Tongue (tissue), 2 donors: ENCODE measurements around the gene DUSP16. TPM values are rescaled to one million over a fixed set of nuclear protein-coding genes. Genes with fewer than 3 reads are reported as not detected.

Source experiments
- DNase-seq: peaks from one replicate; pipeline ENCODE4 v3.0.0-alpha.2; 2015
- total RNA-seq: library from RNA; depleted of rRNA; stranded (reverse); fragments of >200 nt; gene quantifications from one replicate; pipeline ENCODE4 v1.2.3, GENCODE V29; 2014

DUSP16 gene
- total RNA-seq, 1 donor from 2014 or later = 30.1 TPM

GRCh38 chr12:12468575-12468974 is 94.1 kb downstream of the DUSP16 start:
- DNase-seq = no peak

GRCh38 chr12:12467688-12468261 is 94.9 kb downstream of the DUSP16 start:
- no peak for DNase-seq

GRCh38 chr12:12467264-12467663 is 95.4 kb downstream of the DUSP16 start:
- DNase-seq = no peak

DNA sequence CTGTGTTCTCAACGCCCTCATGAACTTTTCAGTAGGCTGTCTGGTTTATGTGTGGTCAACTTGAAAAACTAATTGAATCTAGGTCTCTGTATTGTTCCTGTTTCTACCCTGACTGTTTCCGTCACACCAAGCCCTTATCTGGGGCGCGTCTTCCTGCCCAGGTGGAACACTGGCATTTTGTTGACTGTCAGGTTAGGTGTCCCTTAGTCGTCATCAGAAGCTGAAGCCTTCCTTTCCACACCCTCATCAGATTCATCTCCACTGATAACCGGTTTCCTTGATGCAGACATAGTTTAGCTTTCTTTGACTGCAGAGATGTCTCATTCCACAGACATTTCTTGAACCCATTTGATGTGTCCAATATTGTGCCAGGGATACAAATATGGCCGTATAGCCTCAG is 96.5 kb downstream of the DUSP16 start:
- no peak for DNase-seq

- DNase-seq = no peak
These were observed 97.1 kb downstream of the DUSP16 start for GRCh38 chr12:12465522-12465921.

GRCh38 chr12:12461923-12462315 is 100.7 kb downstream of the DUSP16 start:
- no peak for DNase-seq

GRCh38 chr12:12460935-12461922 is 101.4 kb downstream of the DUSP16 start:
- DNase-seq = no peak

GRCh38 chr12:12456637-12457036 is 106.0 kb downstream of the DUSP16 start:
- no peak for DNase-seq

GRCh38 chr12:12454315-12454714 is 108.3 kb downstream of the DUSP16 start:
- DNase-seq = no peak

GRCh38 chr12:12453635-12454034 is 109.0 kb downstream of the DUSP16 start:
- DNase-seq = no peak

DNA sequence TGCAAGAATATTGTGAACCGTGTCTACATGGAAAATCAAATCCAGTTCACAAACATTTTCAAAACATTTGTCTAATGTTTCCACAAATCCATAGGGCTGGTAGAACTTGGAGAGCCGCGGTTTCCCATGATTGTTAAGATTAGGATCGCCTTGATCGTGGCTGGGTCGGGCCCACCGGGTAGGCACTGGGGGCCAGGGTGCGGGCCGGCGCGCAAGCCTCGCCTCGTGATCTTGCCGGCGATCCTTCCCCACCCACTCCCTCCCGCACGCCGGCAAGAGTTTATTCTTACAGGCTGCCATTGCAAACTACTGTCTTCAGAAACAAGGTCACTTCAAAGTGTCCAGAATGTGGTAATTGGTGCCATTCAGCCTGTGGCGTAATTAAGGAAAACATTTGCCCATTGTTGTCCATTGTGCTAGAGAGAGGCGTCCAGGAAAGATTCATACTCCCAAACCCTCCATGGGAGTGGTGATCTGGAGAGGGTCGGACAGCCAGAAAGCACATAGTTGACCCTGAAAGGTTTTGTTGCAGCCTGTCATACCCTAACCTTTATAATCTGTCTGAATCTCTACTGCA is 110.2 kb downstream of the DUSP16 start:
- no peak for DNase-seq

DNA sequence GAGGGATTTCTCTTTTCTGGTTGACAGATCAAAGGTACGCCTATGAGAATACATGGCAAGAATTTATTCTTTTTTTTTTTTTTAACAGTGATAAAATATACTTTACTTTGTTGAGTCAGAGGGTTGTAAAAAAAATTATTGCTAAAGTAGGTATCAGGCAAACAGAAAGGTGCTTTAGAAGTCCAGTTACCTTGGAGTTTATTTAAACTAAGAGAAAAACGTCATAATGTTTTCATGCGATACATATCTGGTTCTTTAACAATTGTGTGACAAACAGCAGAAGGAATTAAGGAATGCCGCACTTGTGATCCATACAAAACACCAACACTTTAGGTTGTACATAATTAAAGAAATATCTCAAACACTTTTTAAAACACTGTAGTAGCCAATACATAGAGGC is 111.6 kb downstream of the DUSP16 start:
- DNase-seq = no peak

DNA sequence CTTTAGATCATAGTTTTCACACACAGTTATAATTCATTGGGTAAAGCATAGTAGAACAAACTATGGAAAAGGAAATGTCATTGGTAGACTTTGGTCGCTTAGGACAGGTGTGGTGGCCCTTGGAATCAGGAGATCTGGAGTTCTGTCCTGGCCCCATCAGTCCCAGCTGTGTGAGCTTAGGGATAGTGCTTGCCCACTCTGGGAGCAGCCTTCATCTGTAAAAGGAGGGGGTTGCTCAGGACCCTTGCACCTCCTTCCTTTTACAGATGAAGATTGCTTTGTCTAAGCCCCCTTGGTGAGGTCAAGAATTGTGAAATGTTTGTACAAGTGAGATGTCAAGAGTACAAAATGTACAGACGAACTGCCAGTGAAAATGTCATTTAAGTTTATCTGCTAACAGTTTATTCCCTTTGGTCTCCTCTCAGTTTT is 112.6 kb downstream of the DUSP16 start:
- DNase-seq = no peak

DNA sequence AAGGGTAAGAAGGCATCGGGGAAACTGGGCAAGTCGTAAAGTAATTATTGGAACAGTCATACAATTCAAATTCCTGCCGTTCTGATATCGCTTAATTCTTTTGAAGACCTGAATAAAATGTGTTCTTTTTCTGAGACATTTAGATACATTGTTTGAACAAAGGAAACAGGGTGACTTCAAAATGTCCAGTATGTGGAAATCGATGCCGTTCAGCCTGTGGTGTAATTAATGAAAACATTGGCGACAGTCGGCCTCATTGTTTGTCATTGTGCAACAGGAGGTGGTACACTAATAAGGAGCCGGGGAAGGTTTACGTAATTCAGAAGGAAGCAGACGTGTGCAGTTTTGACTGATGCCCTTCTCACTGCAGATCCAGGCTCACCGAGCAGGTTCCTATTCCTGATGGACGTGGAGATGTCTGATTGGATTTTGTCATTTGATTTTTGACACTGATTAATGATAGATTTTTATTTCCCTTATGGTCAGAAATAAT is 113.1 kb downstream of the DUSP16 start:
- no peak for DNase-seq

- no peak for DNase-seq
These were observed 114.8 kb downstream of the DUSP16 start for GRCh38 chr12:12447837-12448236.

GRCh38 chr12:12447236-12447635 is 115.4 kb downstream of the DUSP16 start:
- no peak for DNase-seq

DNA sequence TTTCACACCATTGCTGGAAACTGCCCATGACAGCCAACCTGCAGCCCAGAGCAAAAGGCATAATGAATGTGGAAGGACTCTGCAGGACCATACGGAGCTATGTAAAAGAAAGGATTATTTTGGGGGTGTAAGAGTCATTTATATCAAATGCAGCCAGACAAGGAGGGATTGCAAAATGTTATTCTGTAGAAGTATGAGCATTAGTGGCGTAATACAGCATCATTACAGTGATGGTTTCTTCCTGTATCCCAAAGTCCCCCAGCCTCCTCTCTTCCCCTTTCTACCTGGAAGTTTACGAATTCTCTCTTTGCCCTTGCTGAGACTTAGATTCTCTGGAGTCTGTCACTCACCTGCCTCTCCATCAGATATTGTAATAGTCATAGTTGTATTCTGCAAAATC is 115.9 kb downstream of the DUSP16 start:
- no peak for DNase-seq

DNA sequence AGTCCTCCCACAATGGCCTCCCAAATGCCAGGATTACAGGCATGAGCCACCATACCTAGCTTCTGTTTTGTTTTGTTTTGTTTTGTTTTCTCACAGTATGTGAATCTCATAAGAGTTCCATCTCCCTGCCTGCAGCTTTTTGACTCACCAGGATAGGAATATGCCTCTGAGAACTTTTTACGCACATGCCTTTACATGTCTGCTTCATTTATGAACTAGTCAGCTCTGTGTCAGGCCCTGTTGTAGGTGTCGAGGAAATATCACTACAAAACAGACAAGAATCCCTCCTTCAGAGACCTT is 116.8 kb downstream of the DUSP16 start:
- no peak for DNase-seq

DNA sequence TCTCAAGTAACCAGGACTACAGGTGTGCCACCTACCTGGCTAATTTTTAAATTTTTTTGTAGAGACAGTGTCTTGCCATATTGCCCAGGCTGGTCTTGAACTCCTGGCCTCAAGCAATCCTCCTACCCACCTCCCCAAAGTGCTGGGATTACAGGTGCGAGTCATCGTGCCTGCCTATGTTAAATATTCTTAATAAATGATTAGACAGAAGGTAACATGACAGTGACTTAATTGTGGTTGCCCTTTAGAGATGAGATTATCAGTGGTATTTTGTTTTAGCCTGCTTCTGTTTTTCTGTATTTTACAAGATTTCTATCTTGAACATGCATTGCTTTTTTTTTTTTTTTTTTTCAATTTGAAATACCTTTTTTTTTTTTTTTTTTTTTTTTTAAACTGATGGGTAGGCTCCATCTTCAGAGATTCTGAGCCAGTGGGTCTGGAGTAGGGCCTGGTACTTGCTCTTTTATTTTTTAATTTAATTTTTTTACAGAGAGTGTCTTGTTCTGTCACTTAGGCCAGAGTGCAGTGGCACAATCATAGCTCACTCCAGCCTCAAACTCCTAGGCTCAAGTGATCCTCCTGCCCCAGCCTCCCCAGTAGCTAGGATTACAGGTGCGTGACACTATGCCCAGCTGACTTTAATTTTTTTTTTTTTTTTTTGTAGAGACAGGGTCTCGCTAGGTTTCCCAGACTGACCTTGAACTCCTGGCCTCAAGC is 117.3 kb downstream of the DUSP16 start:
- no peak for DNase-seq

GRCh38 chr12:12443431-12443878 is 119.2 kb downstream of the DUSP16 start:
- peak; percentile 86 for DNase-seq

DNA sequence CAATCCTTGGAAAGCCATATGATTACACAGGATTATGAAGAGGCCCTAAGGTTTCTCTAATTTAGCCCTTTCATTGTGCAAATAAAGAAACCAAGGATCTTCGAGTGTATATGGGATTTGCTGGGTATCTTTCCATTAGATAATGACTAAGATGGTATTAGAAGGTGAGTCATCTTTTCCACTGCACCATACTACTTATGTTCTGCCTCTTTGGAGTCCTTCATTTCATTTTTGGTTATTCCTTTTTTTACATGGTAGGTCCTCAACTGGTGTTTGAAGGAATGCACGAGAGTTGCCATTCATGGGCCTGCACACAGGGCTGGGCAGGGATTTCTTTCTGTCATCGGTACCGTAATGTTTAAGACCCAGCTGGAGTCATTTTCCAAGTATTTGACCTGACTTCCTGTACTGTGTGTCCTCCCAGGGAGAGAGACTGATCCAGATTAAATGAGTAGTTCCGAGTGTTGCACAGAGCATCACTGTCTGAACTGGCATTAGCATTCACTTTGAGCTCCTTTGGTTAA is 120.1 kb downstream of the DUSP16 start:
- no peak for DNase-seq

DNA sequence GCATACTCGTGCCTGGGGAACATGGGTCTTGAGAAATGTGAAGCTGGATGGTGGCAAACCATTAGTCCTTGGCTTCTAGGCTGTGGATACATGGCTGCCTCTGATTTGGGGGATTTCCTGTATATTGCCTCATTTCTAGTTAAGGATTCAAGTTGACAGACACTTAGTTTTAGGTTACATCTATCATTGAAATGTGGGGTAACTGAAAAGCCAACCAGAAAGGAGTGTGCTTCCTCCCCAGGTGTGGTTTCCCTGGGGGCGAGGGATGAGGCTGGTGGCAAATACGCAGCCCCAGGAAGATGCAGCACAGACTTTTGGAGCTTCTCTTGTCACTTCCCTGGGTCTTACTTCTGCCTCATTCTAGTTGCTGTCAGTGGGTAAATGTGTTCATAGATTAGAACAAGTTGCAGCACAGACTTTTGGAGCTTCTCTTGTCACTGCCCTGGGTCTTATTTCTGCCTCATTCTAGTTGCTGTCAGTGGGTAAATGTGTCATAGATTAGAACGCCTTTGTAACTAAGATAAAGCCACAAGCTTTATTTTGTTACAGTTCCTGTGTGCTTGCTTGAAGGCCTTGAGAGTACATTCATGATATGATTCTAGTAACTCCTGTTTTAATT is 120.7 kb downstream of the DUSP16 start:
- no peak for DNase-seq
